Activated naive CD8-positive, alpha-beta T cell treated with anti-CD3 and anti-CD28 coated beads for 36 hours (primary cell): ENCODE data around the gene ADAMTS2. TPM values are rescaled to one million over a fixed set of nuclear protein-coding genes. Genes with fewer than 3 reads are reported as not detected.

Experiments
- DNase-seq: peaks from one replicate; pipeline ENCODE4 v3.0.0; 2021
- H3K27ac Mint-ChIP-seq: one replicate; pipeline ENCODE4 v1.8.0; 2022; ENCODE audit warnings: mild to moderate bottlenecking, moderate library complexity, mixed read lengths
- H3K27me3 Mint-ChIP-seq: one replicate; pipeline ENCODE4 v1.8.0; 2022; ENCODE audit warnings: mild to moderate bottlenecking, mixed read lengths
- H3K36me3 Mint-ChIP-seq: one replicate; pipeline ENCODE4 v1.8.0; 2021; ENCODE audit warnings: mild to moderate bottlenecking, mixed read lengths
- H3K4me1 Mint-ChIP-seq: one replicate; pipeline ENCODE4 v1.8.0; 2021; ENCODE audit warnings: mixed read lengths
- H3K4me3 Mint-ChIP-seq: one replicate; pipeline ENCODE4 v1.8.0; 2022; ENCODE audit warnings: mild to moderate bottlenecking, moderate library complexity, mixed read lengths
- H3K9me3 Mint-ChIP-seq: one replicate; pipeline ENCODE4 v1.8.0; 2022; ENCODE audit warnings: mixed read lengths
- total RNA-seq, 2 experiments: library from RNA; stranded (reverse); gene quantifications; one replicate each; pipeline ENCODE4 v1.2.3, GENCODE V29; 2021

Gene ADAMTS2
- total RNA-seq, 2 experiments from 2014 or later = not detected

- H3K4me1 Mint-ChIP-seq = peaks cover 29% of the 10 kb centered on the region
- DNase-seq = peak; percentile 42
- peak overlapping the region; percentile 92 for H3K27ac Mint-ChIP-seq
- H3K36me3 Mint-ChIP-seq = peaks cover 6% of the 10 kb centered on the region
- no peaks in the 10 kb centered on the region for H3K27me3 Mint-ChIP-seq
- no peak overlapping the region for H3K4me3 Mint-ChIP-seq
- H3K9me3 Mint-ChIP-seq = peaks cover 10% of the 10 kb centered on the region
Observed at GRCh38 chr5:179142434-179143198, 202.6 kb downstream of the ADAMTS2 start.

- Mint-ChIP-seq H3K9me3 (peaks cover 10% of the 10 kb centered on the region), H3K27ac (peak overlapping the region; percentile 73), H3K4me1 (peaks cover 29% of the 10 kb centered on the region), H3K36me3 (peaks cover 6% of the 10 kb centered on the region), H3K27me3 (no peaks in the 10 kb centered on the region), H3K4me3 (no peak overlapping the region)
- no peak for DNase-seq
Observed at GRCh38 chr5:179141867-179142266, 203.4 kb downstream of the ADAMTS2 start.

GRCh38 chr5:179140293-179140692, 205.0 kb downstream of the ADAMTS2 start:
- H3K9me3 Mint-ChIP-seq = peaks cover 6% of the 10 kb centered on the region
- H3K4me1 Mint-ChIP-seq = peaks cover 17% of the 10 kb centered on the region
- no peak for DNase-seq
- no peak overlapping the region for H3K27ac Mint-ChIP-seq
- no peak overlapping the region for H3K4me3 Mint-ChIP-seq
- H3K27me3 Mint-ChIP-seq = no peaks in the 10 kb centered on the region
- peaks cover 2% of the 10 kb centered on the region for H3K36me3 Mint-ChIP-seq

- Mint-ChIP-seq H3K4me3 (no peak overlapping the region), H3K9me3 (peaks cover 6% of the 10 kb centered on the region), H3K27me3 (no peaks in the 10 kb centered on the region), H3K36me3 (peaks cover 2% of the 10 kb centered on the region), H3K4me1 (peaks cover 16% of the 10 kb centered on the region), H3K27ac (no peak overlapping the region)
- DNase-seq = no peak
Observed at GRCh38 chr5:179139936-179140235, 205.4 kb downstream of the ADAMTS2 start.

GRCh38 chr5:179139111-179139935, 205.9 kb downstream of the ADAMTS2 start:
- peaks cover 5% of the 10 kb centered on the region for H3K9me3 Mint-ChIP-seq
- no peaks in the 10 kb centered on the region for H3K27me3 Mint-ChIP-seq
- H3K27ac Mint-ChIP-seq = no peak overlapping the region
- no peak overlapping the region for H3K4me3 Mint-ChIP-seq
- no peak for DNase-seq
- peaks cover 16% of the 10 kb centered on the region for H3K4me1 Mint-ChIP-seq
- H3K36me3 Mint-ChIP-seq = peaks cover 2% of the 10 kb centered on the region

- Mint-ChIP-seq H3K9me3 (peaks cover 3% of the 10 kb centered on the region), H3K4me3 (no peak overlapping the region), H3K27me3 (no peaks in the 10 kb centered on the region), H3K4me1 (peaks cover 16% of the 10 kb centered on the region), H3K36me3 (peaks cover 2% of the 10 kb centered on the region), H3K27ac (no peak overlapping the region)
- no peak for DNase-seq
Observed at GRCh38 chr5:179138568-179138925, 206.7 kb downstream of the ADAMTS2 start.

GRCh38 chr5:179137643-179138567, 207.4 kb downstream of the ADAMTS2 start:
- H3K4me1 Mint-ChIP-seq = peaks cover 14% of the 10 kb centered on the region
- H3K27me3 Mint-ChIP-seq = no peaks in the 10 kb centered on the region
- peaks cover 3% of the 10 kb centered on the region for H3K9me3 Mint-ChIP-seq
- peaks cover 2% of the 10 kb centered on the region for H3K36me3 Mint-ChIP-seq
- no peak for DNase-seq
- no peak overlapping the region for H3K4me3 Mint-ChIP-seq
- H3K27ac Mint-ChIP-seq = no peak overlapping the region

- Mint-ChIP-seq H3K36me3 (no peaks in the 10 kb centered on the region), H3K4me1 (peaks cover 6% of the 10 kb centered on the region), H3K9me3 (no peaks in the 10 kb centered on the region), H3K27ac (no peak overlapping the region), H3K4me3 (no peak overlapping the region), H3K27me3 (no peaks in the 10 kb centered on the region)
- no peak for DNase-seq
Observed at GRCh38 chr5:179137016-179137642, 208.1 kb downstream of the ADAMTS2 start.

GRCh38 chr5:179135441-179136215, 209.6 kb downstream of the ADAMTS2 start:
- H3K4me3 Mint-ChIP-seq = no peak overlapping the region

GRCh38 chr5:179135006-179135405, 210.3 kb downstream of the ADAMTS2 start:
- Mint-ChIP-seq H3K36me3 (no peaks in the 10 kb centered on the region), H3K27me3 (no peaks in the 10 kb centered on the region), H3K27ac (no peak overlapping the region), H3K9me3 (no peaks in the 10 kb centered on the region), H3K4me3 (no peak overlapping the region), H3K4me1 (no peaks in the 10 kb centered on the region)
- no peak for DNase-seq

More at GRCh38 chr5:179135441-179136215, 209.6 kb downstream of the ADAMTS2 start:
- Mint-ChIP-seq H3K27ac (no peak overlapping the region), H3K4me1 (no peaks in the 10 kb centered on the region), H3K9me3 (no peaks in the 10 kb centered on the region), H3K27me3 (no peaks in the 10 kb centered on the region), H3K36me3 (no peaks in the 10 kb centered on the region)
- no peak for DNase-seq

- H3K9me3 Mint-ChIP-seq = no peaks in the 10 kb centered on the region
- no peak overlapping the region for H3K27ac Mint-ChIP-seq
- H3K4me1 Mint-ChIP-seq = no peaks in the 10 kb centered on the region
- no peak overlapping the region for H3K4me3 Mint-ChIP-seq
- H3K36me3 Mint-ChIP-seq = no peaks in the 10 kb centered on the region
- no peaks in the 10 kb centered on the region for H3K27me3 Mint-ChIP-seq
- no peak for DNase-seq
Observed at GRCh38 chr5:179134511-179134910, 210.8 kb downstream of the ADAMTS2 start.

GRCh38 chr5:179132586-179133355, 212.5 kb downstream of the ADAMTS2 start:
- H3K27me3 Mint-ChIP-seq = no peaks in the 10 kb centered on the region
- DNase-seq = no peak
- no peaks in the 10 kb centered on the region for H3K9me3 Mint-ChIP-seq
- no peak overlapping the region for H3K4me3 Mint-ChIP-seq
- no peak overlapping the region for H3K27ac Mint-ChIP-seq
- no peaks in the 10 kb centered on the region for H3K4me1 Mint-ChIP-seq
- H3K36me3 Mint-ChIP-seq = no peaks in the 10 kb centered on the region

GRCh38 chr5:179131886-179132585, 213.2 kb downstream of the ADAMTS2 start:
- H3K36me3 Mint-ChIP-seq = no peaks in the 10 kb centered on the region
- no peak for DNase-seq
- no peaks in the 10 kb centered on the region for H3K27me3 Mint-ChIP-seq
- H3K9me3 Mint-ChIP-seq = no peaks in the 10 kb centered on the region
- no peak overlapping the region for H3K27ac Mint-ChIP-seq
- H3K4me3 Mint-ChIP-seq = no peak overlapping the region
- H3K4me1 Mint-ChIP-seq = no peaks in the 10 kb centered on the region
